GM06990 (cell line): Measurements from ENCODE around the gene GAN.

Source experiments
- DNase-seq: peaks from one replicate; pipeline ENCODE4 v3.0.0-alpha.2; 2011; ENCODE audit not compliant: insufficient read length; ENCODE audit errors: extremely low read depth
- H3K27me3 ChIP-seq: replicated peaks from 2 replicates; pipeline ENCODE4 v1.6.0; 2011; ENCODE audit warnings: low read length; ENCODE audit not compliant: control insufficient read depth, insufficient read depth
- H3K36me3 ChIP-seq: 2 replicates; pipeline ENCODE4 v1.5.1; 2011; ENCODE audit warnings: low read length; ENCODE audit not compliant: control insufficient read depth, insufficient read depth
- H3K4me3 ChIP-seq: replicated peaks from 2 replicates; pipeline ENCODE4 v1.5.1; 2011; ENCODE audit warnings: low read depth, mild to moderate bottlenecking, control low read depth, low read length
- TF ChIP-seq, protein P1 (sequence below): IDR thresholded peaks from 2 replicates; pipeline ENCODE4 v1.5.1; 2011; ENCODE audit warnings: low read length, control low read depth, mild to moderate bottlenecking, inconsistent platforms; ENCODE audit not compliant: insufficient read depth, poor library complexity, severe bottlenecking

Gene GAN

GRCh38 chr16:81273223-81273950, 41.4 kb upstream of the GAN start:
- DNase-seq: no peak
- TF ChIP-seq, protein P1, sequence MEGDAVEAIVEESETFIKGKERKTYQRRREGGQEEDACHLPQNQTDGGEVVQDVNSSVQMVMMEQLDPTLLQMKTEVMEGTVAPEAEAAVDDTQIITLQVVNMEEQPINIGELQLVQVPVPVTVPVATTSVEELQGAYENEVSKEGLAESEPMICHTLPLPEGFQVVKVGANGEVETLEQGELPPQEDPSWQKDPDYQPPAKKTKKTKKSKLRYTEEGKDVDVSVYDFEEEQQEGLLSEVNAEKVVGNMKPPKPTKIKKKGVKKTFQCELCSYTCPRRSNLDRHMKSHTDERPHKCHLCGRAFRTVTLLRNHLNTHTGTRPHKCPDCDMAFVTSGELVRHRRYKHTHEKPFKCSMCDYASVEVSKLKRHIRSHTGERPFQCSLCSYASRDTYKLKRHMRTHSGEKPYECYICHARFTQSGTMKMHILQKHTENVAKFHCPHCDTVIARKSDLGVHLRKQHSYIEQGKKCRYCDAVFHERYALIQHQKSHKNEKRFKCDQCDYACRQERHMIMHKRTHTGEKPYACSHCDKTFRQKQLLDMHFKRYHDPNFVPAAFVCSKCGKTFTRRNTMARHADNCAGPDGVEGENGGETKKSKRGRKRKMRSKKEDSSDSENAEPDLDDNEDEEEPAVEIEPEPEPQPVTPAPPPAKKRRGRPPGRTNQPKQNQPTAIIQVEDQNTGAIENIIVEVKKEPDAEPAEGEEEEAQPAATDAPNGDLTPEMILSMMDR: no peak
- Histone ChIP-seq H3K27me3 (no peaks in the 10 kb centered on the region), H3K4me3 (no peak overlapping the region), H3K36me3 (no peaks in the 10 kb centered on the region)

DNA sequence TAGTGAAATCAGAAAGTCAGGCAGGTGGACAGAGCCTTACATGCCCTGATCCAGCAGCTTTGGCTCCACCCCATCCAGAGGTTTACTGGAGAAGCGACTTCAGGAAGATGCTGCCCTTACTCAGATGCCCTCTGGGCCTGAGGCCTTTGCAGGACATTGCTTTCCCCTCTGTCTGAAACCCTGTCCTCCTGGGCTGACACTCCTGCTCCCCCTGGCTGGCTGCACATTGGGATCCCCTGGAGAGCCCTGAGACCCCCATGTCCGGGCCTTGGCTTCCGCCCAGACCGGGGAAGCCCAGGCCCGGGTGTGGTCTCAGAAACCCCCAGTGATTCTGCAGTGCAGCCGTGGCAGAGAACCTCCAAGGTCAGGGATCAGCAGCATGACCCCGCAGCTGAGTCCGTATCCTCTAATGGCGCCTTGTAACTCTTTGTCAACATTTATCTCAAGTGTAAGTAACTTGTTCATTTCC, 39.7 kb upstream of the GAN start:
- Histone ChIP-seq H3K36me3 (no peaks in the 10 kb centered on the region), H3K27me3 (no peaks in the 10 kb centered on the region), H3K4me3 (no peak overlapping the region)
- TF ChIP-seq, protein P1: no peak
- DNase-seq: no peak

DNA sequence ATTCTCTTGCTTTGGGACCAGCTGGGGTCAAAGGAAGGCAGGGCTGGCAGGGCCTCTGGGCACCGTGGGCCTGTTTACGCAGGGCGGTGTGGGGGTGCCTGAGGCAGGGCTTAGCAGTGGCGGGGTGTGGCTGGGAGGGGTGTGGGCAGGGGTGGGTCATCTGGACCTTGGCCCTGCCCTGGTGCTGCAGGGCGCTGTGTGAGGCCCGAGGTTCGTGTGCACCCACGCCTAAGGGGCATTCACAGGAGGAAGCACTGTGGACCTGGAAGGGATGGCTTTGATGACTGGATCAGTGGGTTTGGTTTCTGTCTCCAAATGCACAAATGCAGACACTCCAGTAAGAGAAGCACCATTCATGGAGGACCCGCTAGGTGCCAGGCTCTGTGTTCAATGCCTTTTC, 39.0 kb upstream of the GAN start:
- Histone ChIP-seq H3K36me3 (no peaks in the 10 kb centered on the region), H3K27me3 (no peaks in the 10 kb centered on the region), H3K4me3 (no peak overlapping the region)
- TF ChIP-seq, protein P1: no peak
- DNase-seq: no peak

DNA sequence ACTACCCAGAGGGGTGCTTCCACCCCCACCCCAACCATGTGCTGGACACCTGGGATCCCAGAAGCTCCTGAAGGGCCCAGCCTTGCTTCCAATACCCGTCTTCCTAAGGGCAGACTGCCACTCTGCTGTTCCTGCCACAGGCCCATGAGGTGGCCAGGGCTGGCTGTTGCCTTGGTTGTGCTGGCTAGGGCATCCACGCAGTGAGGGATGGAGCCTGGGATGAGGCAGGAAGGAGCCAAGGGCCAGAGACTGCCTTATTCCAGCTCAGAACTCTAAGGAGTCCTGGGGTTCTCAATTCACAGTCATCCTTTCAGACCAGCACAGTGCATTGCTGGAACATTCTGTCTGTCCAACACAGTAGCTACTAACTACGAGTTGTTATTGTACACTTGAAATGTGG, 38.4 kb upstream of the GAN start:
- TF ChIP-seq, protein P1: no peak
- no peaks in the 10 kb centered on the region for H3K36me3 ChIP-seq
- H3K27me3 ChIP-seq: no peaks in the 10 kb centered on the region
- no peak for DNase-seq
- no peak overlapping the region for H3K4me3 ChIP-seq

GRCh38 chr16:81277541-81278080, 37.2 kb upstream of the GAN start:
- TF ChIP-seq, protein P1: no peak

DNA sequence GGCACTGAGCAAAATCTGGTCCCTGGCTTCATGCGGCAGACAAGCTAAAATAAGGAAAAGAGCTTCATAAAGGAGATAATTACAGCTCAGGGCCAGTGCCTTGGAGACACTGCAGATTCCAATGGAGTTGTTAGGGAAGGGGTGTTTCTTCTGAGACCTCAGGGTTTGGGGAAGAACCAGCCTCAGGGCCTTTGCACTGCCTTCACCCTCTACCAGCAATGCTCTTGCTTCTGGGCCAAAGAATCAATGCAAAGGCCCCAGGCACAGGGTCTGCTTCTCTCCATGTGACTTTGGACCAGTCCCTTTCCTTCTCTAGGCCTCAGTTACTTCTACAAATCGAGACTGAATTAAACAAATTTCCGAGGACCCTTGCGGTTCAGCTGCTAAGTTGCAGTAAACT, 36.2 kb upstream of the GAN start:
- no peaks in the 10 kb centered on the region for H3K36me3 ChIP-seq
- H3K27me3 ChIP-seq: no peaks in the 10 kb centered on the region
- TF ChIP-seq, protein P1: no peak
- no peak for DNase-seq
- no peak overlapping the region for H3K4me3 ChIP-seq

More at GRCh38 chr16:81277541-81278080, 37.2 kb upstream of the GAN start:
- H3K27me3 ChIP-seq: no peaks in the 10 kb centered on the region
- DNase-seq: no peak
- H3K36me3 ChIP-seq: no peaks in the 10 kb centered on the region
- H3K4me3 ChIP-seq: no peak overlapping the region
